ENCODE measurements around the gene HECW1.

DNA sequence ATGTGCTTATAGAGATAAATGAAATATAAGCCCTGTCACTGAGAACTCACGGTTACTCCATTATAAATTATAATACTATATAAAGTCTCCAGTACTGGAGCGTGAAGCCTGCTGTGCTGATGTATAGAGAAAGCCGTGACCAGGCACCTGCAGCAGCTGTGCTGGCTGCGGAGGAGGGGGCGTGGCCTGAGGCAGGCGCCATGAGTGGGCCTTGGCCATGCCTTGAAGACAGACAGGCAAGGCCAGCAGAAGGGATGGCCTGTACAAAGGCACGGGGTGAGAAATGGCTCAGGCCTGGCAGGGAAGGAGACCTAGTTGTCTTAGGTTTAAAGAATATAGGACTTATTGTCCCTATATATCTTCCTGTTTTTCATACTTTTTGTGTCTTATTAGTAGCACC is 251.9 kb downstream of the HECW1 start:
- TF ChIP-seq, protein P1, sequence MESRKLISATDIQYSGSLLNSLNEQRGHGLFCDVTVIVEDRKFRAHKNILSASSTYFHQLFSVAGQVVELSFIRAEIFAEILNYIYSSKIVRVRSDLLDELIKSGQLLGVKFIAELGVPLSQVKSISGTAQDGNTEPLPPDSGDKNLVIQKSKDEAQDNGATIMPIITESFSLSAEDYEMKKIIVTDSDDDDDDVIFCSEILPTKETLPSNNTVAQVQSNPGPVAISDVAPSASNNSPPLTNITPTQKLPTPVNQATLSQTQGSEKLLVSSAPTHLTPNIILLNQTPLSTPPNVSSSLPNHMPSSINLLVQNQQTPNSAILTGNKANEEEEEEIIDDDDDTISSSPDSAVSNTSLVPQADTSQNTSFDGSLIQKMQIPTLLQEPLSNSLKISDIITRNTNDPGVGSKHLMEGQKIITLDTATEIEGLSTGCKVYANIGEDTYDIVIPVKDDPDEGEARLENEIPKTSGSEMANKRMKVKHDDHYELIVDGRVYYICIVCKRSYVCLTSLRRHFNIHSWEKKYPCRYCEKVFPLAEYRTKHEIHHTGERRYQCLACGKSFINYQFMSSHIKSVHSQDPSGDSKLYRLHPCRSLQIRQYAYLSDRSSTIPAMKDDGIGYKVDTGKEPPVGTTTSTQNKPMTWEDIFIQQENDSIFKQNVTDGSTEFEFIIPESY (IDR thresholded peaks at IDR 0.05) = no peak
- no peak for TF ChIP-seq EP300 (IDR thresholded peaks at IDR 0.05; ENCODE audit: borderline replicate concordance in 1 of 2, control insufficient read depth in 1 of 2, low read depth in 2 of 2, low read length in 2 of 2)
- TF ChIP-seq E2F4 (IDR thresholded peaks at IDR 0.05; ENCODE audit: low read depth, low read length) = no peak
- TF ChIP-seq, protein P2, sequence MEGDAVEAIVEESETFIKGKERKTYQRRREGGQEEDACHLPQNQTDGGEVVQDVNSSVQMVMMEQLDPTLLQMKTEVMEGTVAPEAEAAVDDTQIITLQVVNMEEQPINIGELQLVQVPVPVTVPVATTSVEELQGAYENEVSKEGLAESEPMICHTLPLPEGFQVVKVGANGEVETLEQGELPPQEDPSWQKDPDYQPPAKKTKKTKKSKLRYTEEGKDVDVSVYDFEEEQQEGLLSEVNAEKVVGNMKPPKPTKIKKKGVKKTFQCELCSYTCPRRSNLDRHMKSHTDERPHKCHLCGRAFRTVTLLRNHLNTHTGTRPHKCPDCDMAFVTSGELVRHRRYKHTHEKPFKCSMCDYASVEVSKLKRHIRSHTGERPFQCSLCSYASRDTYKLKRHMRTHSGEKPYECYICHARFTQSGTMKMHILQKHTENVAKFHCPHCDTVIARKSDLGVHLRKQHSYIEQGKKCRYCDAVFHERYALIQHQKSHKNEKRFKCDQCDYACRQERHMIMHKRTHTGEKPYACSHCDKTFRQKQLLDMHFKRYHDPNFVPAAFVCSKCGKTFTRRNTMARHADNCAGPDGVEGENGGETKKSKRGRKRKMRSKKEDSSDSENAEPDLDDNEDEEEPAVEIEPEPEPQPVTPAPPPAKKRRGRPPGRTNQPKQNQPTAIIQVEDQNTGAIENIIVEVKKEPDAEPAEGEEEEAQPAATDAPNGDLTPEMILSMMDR (IDR thresholded peaks at IDR 0.05 in 2 of 3, conservative IDR thresholded peaks at IDR 0.05 in 1 of 3; ENCODE audit: control insufficient read depth in 2 of 3, extremely low read depth in 1 of 3, insufficient read depth in 1 of 3, low read depth in 3 of 3, low read length in 3 of 3) = no peak
- TF ChIP-seq ZNF622 (IDR thresholded peaks at IDR 0.05) = no peak
- TF ChIP-seq POLR2AphosphoS5 (IDR thresholded peaks at IDR 0.05; ENCODE audit: low read length) = no peak
- TF ChIP-seq ZNF24 (IDR thresholded peaks at IDR 0.05) = no peak

All from GM12878 (cell line).